GM21737 (cell line): ENCODE results near the gene CCDC183.
"Not testable (repeated sequence)": the region's sequence is repeated elsewhere in the genome, so short reads cannot be mapped to it uniquely, and the experiment has no call there.

Experiments used
- ATAC-seq: cut with Tn5 transposase; IDR thresholded peaks from one replicate; pipeline ENCODE4 v1.9.1; 2021; ENCODE audit warnings: mild to moderate bottlenecking, moderate library complexity; ENCODE audit not compliant: unreplicated experiment

Gene CCDC183

GRCh38 chr9:136837146-136837855 lies 41.2 kb downstream of the CCDC183 start:
- no peak for ATAC-seq

GRCh38 chr9:136837856-136838277 lies 41.7 kb downstream of the CCDC183 start:
- ATAC-seq, result not testable (repeated sequence)

GRCh38 chr9:136838314-136839228 lies 42.4 kb downstream of the CCDC183 start:
- no peak for ATAC-seq

- ATAC-seq, result no peak
These were observed 43.3 kb downstream of the CCDC183 start for GRCh38 chr9:136839229-136840139.

GRCh38 chr9:136840140-136840876 lies 44.2 kb downstream of the CCDC183 start:
- no peak for ATAC-seq

- ATAC-seq, result no peak
These were observed 44.9 kb downstream of the CCDC183 start for GRCh38 chr9:136840877-136841645.

- not testable (repeated sequence) for ATAC-seq
These were observed 45.7 kb downstream of the CCDC183 start for GRCh38 chr9:136841646-136842379.

- peak; percentile 54 for ATAC-seq
These were observed 46.3 kb downstream of the CCDC183 start, which contains the start of gene AJM1 for GRCh38 chr9:136842380-136842948. TSS of gene AJM1 (plus strand) at chr9:136842478. CDS start at chr9:136844415, 1,937 bp downstream.

- not testable (repeated sequence) for ATAC-seq
These were observed 47.1 kb downstream of the CCDC183 start for GRCh38 chr9:136843159-136843800.

- ATAC-seq, result not testable (repeated sequence)
These were observed 47.9 kb downstream of the CCDC183 start for GRCh38 chr9:136843801-136844740.

- no peak for ATAC-seq
These were observed 48.8 kb downstream of the CCDC183 start for GRCh38 chr9:136844761-136845464.

- ATAC-seq, result no peak
These were observed 49.5 kb downstream of the CCDC183 start for GRCh38 chr9:136845465-136846260.

- no peak for ATAC-seq
These were observed 50.4 kb downstream of the CCDC183 start for GRCh38 chr9:136846376-136847087.

GRCh38 chr9:136847088-136847825 lies 51.1 kb downstream of the CCDC183 start:
- no peak for ATAC-seq
